Liver (tissue), 9 donors: Measurements from ENCODE around the gene CMTM4. TPM values are rescaled to one million over a fixed set of nuclear protein-coding genes. Genes with fewer than 3 reads are reported as not detected.

Source experiments
- DNase-seq: peaks from one replicate; pipeline ENCODE4 v3.0.0-alpha.2; 2017; ENCODE audit warnings: low spot score
- H3K27ac ChIP-seq, 2 donors: one replicate each; pipeline ENCODE4 v1.7.0; 2013; ENCODE audit warnings: inconsistent platforms in 2 of 2, low read length in 2 of 2, control low read depth in 1 of 2, low read depth in 1 of 2, mild to moderate bottlenecking in 1 of 2
- H3K27me3 ChIP-seq, 4 donors: one replicate each; pipeline versions ENCODE4 v1.6.1 to v1.7.0; 2013; ENCODE audit warnings: low read length in 3 of 4, inconsistent platforms in 1 of 4, mild to moderate bottlenecking in 1 of 4, moderate library complexity in 1 of 4; ENCODE audit not compliant: control insufficient read depth in 4 of 4, insufficient read depth in 4 of 4
- H3K36me3 ChIP-seq, 4 donors: one replicate each; pipeline versions ENCODE4 v1.6.1 to v1.7.0; 2013; ENCODE audit warnings: low read length in 3 of 4, mild to moderate bottlenecking in 3 of 4, low read depth in 1 of 4, moderate library complexity in 1 of 4; ENCODE audit not compliant: control insufficient read depth in 4 of 4, insufficient read depth in 3 of 4
- H3K4me1 ChIP-seq, 4 donors: one replicate each; pipeline versions ENCODE4 v1.6.1 to v1.7.0; 2013; ENCODE audit warnings: low read length in 3 of 4, mild to moderate bottlenecking in 3 of 4, moderate library complexity in 1 of 4; ENCODE audit not compliant: control insufficient read depth in 4 of 4, insufficient read depth in 4 of 4
- H3K4me3 ChIP-seq, 3 donors: one replicate each; pipeline versions ENCODE4 v1.6.1 to v1.7.0; 2013; ENCODE audit warnings: low read length in 3 of 3, control low read depth in 1 of 3, low read depth in 1 of 3, mild to moderate bottlenecking in 1 of 3
- H3K9ac ChIP-seq, 2 donors: one replicate each; pipeline ENCODE4 v1.7.0; 2013; ENCODE audit warnings: low read length in 2 of 2, mild to moderate bottlenecking in 2 of 2, moderate library complexity in 2 of 2, control low read depth in 1 of 2, low read depth in 1 of 2
- H3K9me3 ChIP-seq, 4 donors: one replicate each; pipeline versions ENCODE4 v1.6.1 to v1.7.0; 2013; ENCODE audit warnings: low read length in 3 of 4; ENCODE audit not compliant: control insufficient read depth in 4 of 4
- ATF3 ChIP-seq: IDR thresholded peaks from 2 replicates; pipeline ENCODE4 v1.6.1; 2016; ENCODE audit warnings: antibody characterized with exemption
- EGR1 ChIP-seq, 2 donors: IDR thresholded peaks; 2 replicates each; pipeline ENCODE4 v1.6.1; 2016 to 2018; ENCODE audit warnings: antibody characterized with exemption in 2 of 2, low read depth in 2 of 2
- FOXA1 ChIP-seq: IDR thresholded peaks from 2 replicates; pipeline ENCODE4 v1.6.1; 2016; ENCODE audit warnings: antibody characterized with exemption
- FOXA2 ChIP-seq: IDR thresholded peaks from 2 replicates; pipeline ENCODE4 v1.6.1; 2016; ENCODE audit warnings: antibody characterized with exemption
- GABPA ChIP-seq, 2 donors: IDR thresholded peaks in 1 of 2; conservative IDR thresholded peaks in 1 of 2; 2 replicates each; pipeline ENCODE4 v1.6.1; 2016; ENCODE audit warnings: antibody characterized with exemption in 2 of 2, mild to moderate bottlenecking in 1 of 2, moderate library complexity in 1 of 2
- HNF4A ChIP-seq, 2 donors: conservative IDR thresholded peaks; 2 replicates each; pipeline ENCODE4 v1.6.1; 2016; ENCODE audit warnings: antibody characterized with exemption in 2 of 2, mild to moderate bottlenecking in 2 of 2
- HNF4G ChIP-seq: IDR thresholded peaks from 2 replicates; pipeline ENCODE4 v1.6.1; 2016; ENCODE audit warnings: antibody characterized with exemption
- JUND ChIP-seq, 2 donors: IDR thresholded peaks; 2 replicates each; pipeline ENCODE4 v1.6.1; 2016; ENCODE audit warnings: antibody characterized with exemption in 2 of 2
- NR2F2 ChIP-seq: IDR thresholded peaks from 2 replicates; pipeline ENCODE4 v1.6.1; 2016; ENCODE audit warnings: antibody characterized with exemption
- RAD21 ChIP-seq, 2 donors: IDR thresholded peaks; 2 replicates each; pipeline ENCODE4 v1.6.1; 2016; ENCODE audit warnings: antibody characterized with exemption in 2 of 2, mild to moderate bottlenecking in 2 of 2
- REST ChIP-seq: IDR thresholded peaks from 2 replicates; pipeline ENCODE4 v1.6.1; 2016; ENCODE audit warnings: antibody characterized with exemption, mild to moderate bottlenecking
- RXRA ChIP-seq, 2 donors: IDR thresholded peaks; 2 replicates each; pipeline ENCODE4 v1.6.1; 2017 to 2018; ENCODE audit warnings: antibody characterized with exemption in 2 of 2, mild to moderate bottlenecking in 1 of 2
- SP1 ChIP-seq: IDR thresholded peaks from 2 replicates; pipeline ENCODE4 v1.6.1; 2018; ENCODE audit warnings: antibody characterized with exemption, mild to moderate bottlenecking
- TAF1 ChIP-seq: conservative IDR thresholded peaks from 2 replicates; pipeline ENCODE4 v1.6.1; 2016; ENCODE audit warnings: antibody characterized with exemption, mild to moderate bottlenecking
- YY1 ChIP-seq: IDR thresholded peaks from 2 replicates; pipeline ENCODE4 v1.6.1; 2016; ENCODE audit warnings: antibody characterized with exemption, mild to moderate bottlenecking
- WGBS: extraction: QIAGEN DNeasy Blood & Tissue Kit; methylation state at CpG from one replicate; pipeline ENCODE4 v1.1.7; 2013; 5-methylcytosine and 5-hydroxymethylcytosine counted together
- polyA plus RNA-seq, 2 donors: library from polyadenylated mRNA; stranded (reverse) in 1 of 2; unstranded in 1 of 2; fragments of 200-250 nt in 1 of 2; fragments of >200 nt in 1 of 2; fragmentation: Nextera tagmentation in 1 of 2; extraction: Ambion mirVana in 1 of 2; gene quantifications; one replicate each; pipeline versions ENCODE4 v1.2.1 to v1.2.3, GENCODE V29; 2013 to 2015
- total RNA-seq, 2 donors: library from RNA; depleted of rRNA; stranded (reverse); fragments of >200 nt; gene quantifications; one replicate each; pipeline ENCODE4 v1.2.3, GENCODE V29; 2014
- TF ChIP-seq, protein P1 (sequence below): IDR thresholded peaks from 2 replicates; pipeline ENCODE4 v1.6.1; 2016; ENCODE audit warnings: antibody characterized with exemption
- TF ChIP-seq, protein P2 (sequence below): fragments of 150-350 bp; IDR thresholded peaks from 2 replicates; pipeline ENCODE4 v1.5.1; 2017; ENCODE audit warnings: improper control_type of control experiment, low read depth, low read length; ENCODE audit not compliant: missing input control
- TF ChIP-seq, protein P3 (sequence below): IDR thresholded peaks from 2 replicates; pipeline ENCODE4 v1.6.1; 2016; ENCODE audit warnings: antibody characterized with exemption
- donor health status: healthy.
- donor health status: healthy.
- donor health status: healthy.
- donor health status: healthy.
- donor health status: healthy.

Gene CMTM4
- total and polyA plus RNA-seq, 4 donors, result 2.9 to 19.7 (median 6.3) TPM

- DNase-seq, result no peak
Measured at GRCh38 chr16:66591018-66591417, 105.5 kb downstream of the CMTM4 start.

DNA sequence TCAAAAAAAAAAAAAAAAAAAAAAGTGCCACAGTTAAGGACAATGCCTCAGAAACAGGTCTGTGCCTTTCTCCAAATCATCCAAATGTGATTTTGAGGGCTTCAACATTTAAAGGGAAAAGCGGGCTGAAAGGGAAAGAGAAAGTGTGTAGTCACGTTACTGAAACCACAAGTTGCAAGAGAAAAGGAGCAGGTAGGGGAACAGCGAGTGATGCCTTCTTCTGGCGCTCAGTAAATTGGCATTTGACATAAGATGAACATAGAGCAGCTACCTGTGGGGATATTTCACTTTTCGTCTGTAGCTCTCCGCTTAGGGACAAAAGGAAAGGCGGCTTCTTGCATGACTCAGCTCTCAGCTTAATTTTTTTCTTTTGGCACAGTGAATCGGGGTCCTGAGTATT, 106.2 kb downstream of the CMTM4 start:
- no peak for DNase-seq
- no peaks in the 10 kb centered on the region for H3K4me1 ChIP-seq
- TF ChIP-seq REST (no peak), SP1 (no peak), HNF4A (conservative IDR thresholded peaks at IDR 0.05) (no peak), ATF3 (no peak), RXRA (IDR thresholded peaks at IDR 0.05) (no peak), NR2F2 (no peak), GABPA (IDR thresholded peaks at IDR 0.05 in 1 of 2, conservative IDR thresholded peaks at IDR 0.05 in 1 of 2) (no peak), RAD21 (IDR thresholded peaks at IDR 0.05) (no peak), EGR1 (IDR thresholded peaks at IDR 0.05; ENCODE audit: low read depth in 2 of 2) (no peak), HNF4G (no peak), FOXA2 (no peak)
- TF ChIP-seq, protein P1, sequence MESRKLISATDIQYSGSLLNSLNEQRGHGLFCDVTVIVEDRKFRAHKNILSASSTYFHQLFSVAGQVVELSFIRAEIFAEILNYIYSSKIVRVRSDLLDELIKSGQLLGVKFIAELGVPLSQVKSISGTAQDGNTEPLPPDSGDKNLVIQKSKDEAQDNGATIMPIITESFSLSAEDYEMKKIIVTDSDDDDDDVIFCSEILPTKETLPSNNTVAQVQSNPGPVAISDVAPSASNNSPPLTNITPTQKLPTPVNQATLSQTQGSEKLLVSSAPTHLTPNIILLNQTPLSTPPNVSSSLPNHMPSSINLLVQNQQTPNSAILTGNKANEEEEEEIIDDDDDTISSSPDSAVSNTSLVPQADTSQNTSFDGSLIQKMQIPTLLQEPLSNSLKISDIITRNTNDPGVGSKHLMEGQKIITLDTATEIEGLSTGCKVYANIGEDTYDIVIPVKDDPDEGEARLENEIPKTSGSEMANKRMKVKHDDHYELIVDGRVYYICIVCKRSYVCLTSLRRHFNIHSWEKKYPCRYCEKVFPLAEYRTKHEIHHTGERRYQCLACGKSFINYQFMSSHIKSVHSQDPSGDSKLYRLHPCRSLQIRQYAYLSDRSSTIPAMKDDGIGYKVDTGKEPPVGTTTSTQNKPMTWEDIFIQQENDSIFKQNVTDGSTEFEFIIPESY, result no peak
- TF ChIP-seq, protein P2, sequence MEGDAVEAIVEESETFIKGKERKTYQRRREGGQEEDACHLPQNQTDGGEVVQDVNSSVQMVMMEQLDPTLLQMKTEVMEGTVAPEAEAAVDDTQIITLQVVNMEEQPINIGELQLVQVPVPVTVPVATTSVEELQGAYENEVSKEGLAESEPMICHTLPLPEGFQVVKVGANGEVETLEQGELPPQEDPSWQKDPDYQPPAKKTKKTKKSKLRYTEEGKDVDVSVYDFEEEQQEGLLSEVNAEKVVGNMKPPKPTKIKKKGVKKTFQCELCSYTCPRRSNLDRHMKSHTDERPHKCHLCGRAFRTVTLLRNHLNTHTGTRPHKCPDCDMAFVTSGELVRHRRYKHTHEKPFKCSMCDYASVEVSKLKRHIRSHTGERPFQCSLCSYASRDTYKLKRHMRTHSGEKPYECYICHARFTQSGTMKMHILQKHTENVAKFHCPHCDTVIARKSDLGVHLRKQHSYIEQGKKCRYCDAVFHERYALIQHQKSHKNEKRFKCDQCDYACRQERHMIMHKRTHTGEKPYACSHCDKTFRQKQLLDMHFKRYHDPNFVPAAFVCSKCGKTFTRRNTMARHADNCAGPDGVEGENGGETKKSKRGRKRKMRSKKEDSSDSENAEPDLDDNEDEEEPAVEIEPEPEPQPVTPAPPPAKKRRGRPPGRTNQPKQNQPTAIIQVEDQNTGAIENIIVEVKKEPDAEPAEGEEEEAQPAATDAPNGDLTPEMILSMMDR, result no peak
- TF ChIP-seq, protein P3, sequence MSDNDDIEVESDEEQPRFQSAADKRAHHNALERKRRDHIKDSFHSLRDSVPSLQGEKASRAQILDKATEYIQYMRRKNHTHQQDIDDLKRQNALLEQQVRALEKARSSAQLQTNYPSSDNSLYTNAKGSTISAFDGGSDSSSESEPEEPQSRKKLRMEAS, result no peak
- no peaks in the 10 kb centered on the region for H3K36me3 ChIP-seq
- 81% methylated on average over 8 of the region's 8 CpGs for WGBS
- no peak overlapping the region for H3K9ac ChIP-seq
- H3K27me3 ChIP-seq, result no peaks in the 10 kb centered on the region
- no peak overlapping the region for H3K27ac ChIP-seq
- H3K9me3 ChIP-seq, result no peaks in the 10 kb centered on the region
- H3K4me3 ChIP-seq, result no peak overlapping the region

More at GRCh38 chr16:66591018-66591417, 105.5 kb downstream of the CMTM4 start:
- TF ChIP-seq NR2F2 (no peak), JUND (IDR thresholded peaks at IDR 0.05) (no peak), ATF3 (no peak), RAD21 (IDR thresholded peaks at IDR 0.05) (no peak), FOXA1 (no peak), HNF4G (no peak), YY1 (no peak), RXRA (IDR thresholded peaks at IDR 0.05) (no peak), TAF1 (no peak), EGR1 (IDR thresholded peaks at IDR 0.05; ENCODE audit: low read depth in 2 of 2) (no peak)
- TF ChIP-seq, protein P2, result no peak
- TF ChIP-seq, protein P3, result no peak
- no peak overlapping the region for H3K4me3 ChIP-seq
- H3K9ac ChIP-seq, result no peak overlapping the region
- 98% methylated on average over 4 of the region's 4 CpGs for WGBS
- no peak overlapping the region for H3K27ac ChIP-seq
- no peaks in the 10 kb centered on the region for H3K9me3 ChIP-seq
- no peaks in the 10 kb centered on the region for H3K27me3 ChIP-seq
- no peaks in the 10 kb centered on the region for H3K36me3 ChIP-seq
- no peaks in the 10 kb centered on the region for H3K4me1 ChIP-seq
